Mononuclear cell (primary cell): Measurements from ENCODE around the gene CCR5. TPM values are rescaled to one million over a fixed set of nuclear protein-coding genes. Genes with fewer than 3 reads are reported as not detected.
"Not testable (repeated sequence)": the region's sequence is repeated elsewhere in the genome, so short reads cannot be mapped to it uniquely, and the experiment has no call there.

Experiments used
- H3K27me3 ChIP-seq: 2 replicates; pipeline ENCODE4 v1.6.0; 2011; ENCODE audit warnings: low read length, control low read depth; ENCODE audit not compliant: insufficient read depth
- H3K4me1 ChIP-seq: 2 replicates; pipeline ENCODE4 v1.5.1; 2011; ENCODE audit warnings: mild to moderate bottlenecking, low read length, control low read depth; ENCODE audit not compliant: insufficient read depth
- H3K4me3 ChIP-seq: 2 replicates; pipeline ENCODE4 v1.5.1; 2011; ENCODE audit warnings: mild to moderate bottlenecking, low read length, moderate library complexity
- H3K9me3 ChIP-seq: 2 replicates; pipeline ENCODE4 v1.5.1; 2011; ENCODE audit warnings: low read depth, mild to moderate bottlenecking, control low read depth, low read length
- total RNA-seq: library from RNA; depleted of rRNA; stranded (reverse); fragments of >200 nt; gene quantifications from one replicate; pipeline ENCODE4 v1.2.3, GENCODE V29; 2012

CCR5 gene
- total RNA-seq, 1 donor, result 5.4 TPM

DNA sequence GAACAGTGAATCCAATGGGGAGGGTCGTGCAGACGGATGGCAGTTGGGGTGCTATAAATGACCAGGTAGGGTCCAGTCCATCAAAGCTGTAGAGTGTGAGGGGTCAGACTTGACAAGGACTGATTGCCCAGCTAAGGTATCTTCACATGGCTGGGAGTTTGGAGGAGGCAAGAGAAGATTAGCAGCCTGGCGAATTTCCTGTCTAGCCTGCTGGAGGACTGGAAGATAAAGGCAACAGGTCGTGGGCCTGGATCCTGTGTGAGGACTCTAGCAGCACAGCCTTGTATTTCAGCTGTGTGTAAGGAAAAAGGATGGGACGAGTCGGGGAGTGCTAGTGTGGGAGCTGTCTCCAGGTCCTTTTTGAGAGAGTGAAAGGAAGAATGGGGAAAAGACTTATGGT is 18.6 kb downstream of the CCR5 start:
- H3K27me3 ChIP-seq, result no peaks in the 10 kb centered on the region
- H3K9me3 ChIP-seq, result no peaks in the 10 kb centered on the region
- peaks cover 28% of the 10 kb centered on the region for H3K4me1 ChIP-seq
- no peak overlapping the region for H3K4me3 ChIP-seq

DNA sequence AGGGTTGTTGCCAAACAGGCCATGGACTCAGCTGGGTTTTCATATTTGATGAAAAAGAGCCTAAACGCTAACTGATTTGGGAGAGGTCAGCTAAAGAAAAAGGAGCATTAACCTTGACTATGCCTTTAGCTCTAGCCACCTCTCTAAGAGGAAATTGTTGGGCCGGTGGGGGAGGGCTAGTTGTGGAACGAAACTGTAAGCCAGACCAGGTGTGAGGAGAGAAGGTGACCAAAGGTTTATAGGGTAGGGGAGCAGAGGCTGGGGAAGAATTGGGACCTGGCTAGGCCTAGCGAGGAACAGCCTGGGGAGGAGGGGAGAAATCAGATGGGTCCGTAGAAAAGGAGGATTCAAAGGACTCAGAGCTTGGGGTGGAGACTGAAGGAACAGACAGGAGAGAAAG is 20.8 kb downstream of the CCR5 start:
- H3K4me1 ChIP-seq, result peaks cover 30% of the 10 kb centered on the region
- H3K4me3 ChIP-seq, H3K9me3 ChIP-seq, H3K27me3 ChIP-seq: not testable (repeated sequence)

DNA sequence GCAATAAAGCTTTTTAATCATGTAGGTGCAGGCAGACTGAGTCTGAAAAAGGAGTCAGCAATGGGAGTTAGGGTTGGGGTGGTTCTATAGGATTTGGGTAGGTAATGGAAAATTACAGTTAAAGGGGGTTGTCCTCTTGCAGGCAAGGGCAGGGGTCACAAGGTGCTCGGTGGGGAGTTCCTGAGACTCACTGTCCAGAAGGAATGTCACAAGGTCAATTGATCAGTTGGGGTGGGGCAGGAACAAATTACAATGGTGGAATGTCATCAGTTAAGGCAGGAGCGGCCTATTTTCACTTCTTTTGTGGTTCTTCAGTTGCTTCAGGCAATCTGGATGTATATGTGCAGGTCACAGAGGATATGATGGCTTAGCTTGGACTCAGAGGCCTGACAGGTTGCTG is 22.3 kb downstream of the CCR5 start:
- Histone ChIP-seq H3K4me1 (peaks cover 34% of the 10 kb centered on the region), H3K4me3 (no peak overlapping the region), H3K9me3 (no peaks in the 10 kb centered on the region), H3K27me3 (no peaks in the 10 kb centered on the region)

DNA sequence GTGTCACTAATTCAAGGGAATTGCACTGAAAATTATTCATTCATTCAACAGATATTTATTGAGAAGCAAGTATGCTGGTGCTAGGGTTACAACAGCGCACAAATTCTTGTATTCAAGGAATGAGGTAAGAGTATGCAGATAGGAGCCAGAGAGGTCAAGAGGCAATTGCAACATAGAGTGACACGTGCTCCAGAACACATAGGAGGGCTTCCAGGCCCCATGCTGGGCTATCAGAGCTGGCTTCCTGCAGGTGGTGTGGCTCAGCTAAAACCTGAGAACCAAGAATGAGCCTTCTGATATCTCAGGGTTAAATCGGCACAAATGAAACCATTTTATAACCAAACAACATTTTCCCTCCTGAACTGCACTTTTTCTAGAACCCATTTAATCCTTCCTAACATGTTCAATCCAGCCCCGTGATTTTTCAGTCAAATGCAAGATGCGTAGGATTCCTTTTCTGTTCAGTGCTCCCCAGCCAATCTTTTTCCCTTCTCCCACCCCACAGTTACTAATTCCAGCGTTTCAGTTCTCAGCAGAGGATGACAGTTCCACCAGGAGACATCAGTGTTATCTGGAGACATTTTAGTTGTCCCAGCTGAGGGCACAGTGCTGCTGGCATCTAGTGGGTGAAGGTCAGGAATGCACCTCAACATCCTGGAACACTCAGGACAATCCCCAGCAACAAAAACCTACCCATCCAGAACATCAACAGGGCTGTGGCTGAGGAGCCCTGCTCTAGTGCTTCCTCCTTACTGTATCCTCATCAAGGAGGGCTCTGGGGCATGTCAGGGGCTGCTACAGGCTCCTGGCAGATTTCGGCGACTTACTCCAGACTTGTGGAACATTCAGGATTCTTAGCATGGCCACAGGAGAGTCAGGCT is 23.0 kb downstream of the CCR5 start:
- Histone ChIP-seq H3K27me3 (no peaks in the 10 kb centered on the region), H3K9me3 (no peaks in the 10 kb centered on the region), H3K4me1 (peaks cover 34% of the 10 kb centered on the region), H3K4me3 (no peak overlapping the region)

DNA sequence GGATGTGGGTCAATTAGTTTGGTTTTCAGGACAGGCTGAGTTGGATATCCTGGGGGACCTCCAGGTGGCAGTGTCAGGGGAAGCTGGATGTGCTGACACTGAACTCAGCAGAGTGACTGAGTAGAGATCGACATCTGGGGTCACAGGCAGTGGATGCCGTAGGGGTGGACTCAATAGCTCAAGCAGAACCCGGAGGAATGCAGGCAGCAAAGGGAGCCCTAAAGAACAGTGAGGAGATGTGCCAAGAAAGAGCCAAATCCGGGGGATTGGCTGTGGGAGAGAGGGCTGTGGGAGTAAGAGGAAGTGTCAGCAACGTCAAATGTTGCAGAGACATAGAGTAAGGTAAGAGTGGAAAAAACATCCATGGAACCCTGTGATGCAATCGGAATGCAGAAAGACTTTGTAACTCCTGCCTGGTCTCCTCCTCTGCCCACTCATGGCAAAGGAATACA is 24.5 kb downstream of the CCR5 start:
- H3K4me1 ChIP-seq, result peaks cover 44% of the 10 kb centered on the region
- no peak overlapping the region for H3K4me3 ChIP-seq
- H3K27me3 ChIP-seq, result no peaks in the 10 kb centered on the region
- no peaks in the 10 kb centered on the region for H3K9me3 ChIP-seq

DNA sequence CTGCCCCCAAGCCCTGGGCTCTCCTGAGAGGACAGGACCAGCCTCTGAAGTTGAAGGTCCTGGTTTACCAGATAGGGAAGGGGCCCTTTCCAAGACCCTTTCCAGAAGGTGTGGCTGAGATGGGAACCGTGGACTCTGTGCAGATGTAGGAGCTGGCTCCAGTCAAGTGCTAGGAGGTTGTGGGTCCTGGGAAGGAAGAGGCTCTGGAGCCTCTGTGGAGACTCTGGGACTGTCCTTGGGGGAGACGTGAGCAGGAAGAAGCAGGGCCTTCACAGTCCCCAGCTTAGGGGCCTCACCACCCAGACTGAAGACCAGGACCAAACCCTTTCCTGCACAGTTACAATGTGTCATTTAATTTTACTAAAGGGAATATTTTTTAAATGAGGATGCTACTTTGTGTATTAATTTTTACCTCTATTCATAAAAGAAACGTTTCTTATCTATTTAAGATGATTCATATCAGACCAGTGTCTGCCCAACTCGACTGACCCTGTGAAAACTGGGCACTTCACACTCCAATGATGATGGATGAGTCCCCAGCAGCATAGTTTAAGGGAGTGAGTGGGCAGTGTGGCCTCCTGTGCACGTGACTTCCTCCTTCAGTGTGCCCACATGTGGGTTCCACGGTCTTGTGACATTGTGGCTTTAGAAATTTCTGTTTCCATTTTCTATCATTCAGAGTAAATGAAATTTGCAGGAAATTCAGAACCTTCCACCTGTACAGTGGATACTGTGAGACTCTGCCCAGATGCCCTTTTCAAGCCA is 25.2 kb downstream of the CCR5 start:
- H3K27me3 ChIP-seq, result no peaks in the 10 kb centered on the region
- H3K4me1 ChIP-seq, result peaks cover 44% of the 10 kb centered on the region
- H3K9me3 ChIP-seq, result no peaks in the 10 kb centered on the region
- H3K4me3 ChIP-seq, result no peak overlapping the region

DNA sequence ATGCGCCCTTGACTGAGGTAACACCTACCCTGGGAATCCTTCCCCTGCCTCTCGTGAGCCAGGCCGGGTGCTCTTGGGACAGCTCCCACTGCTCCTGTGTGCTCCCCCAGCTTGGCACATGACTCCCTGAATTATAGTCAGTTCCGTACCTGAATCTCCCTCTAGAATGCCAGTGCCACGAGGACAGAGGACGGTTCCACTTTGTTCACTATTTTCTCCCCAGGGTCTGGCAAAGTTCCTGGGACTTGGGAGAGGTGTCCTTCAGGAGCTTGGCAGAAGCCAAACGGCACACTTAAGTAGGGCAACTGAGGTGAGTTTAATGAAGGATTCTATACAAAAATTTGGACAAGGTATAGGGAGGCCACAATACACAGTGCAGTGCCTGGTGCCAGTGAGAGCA is 26.4 kb downstream of the CCR5 start:
- Histone ChIP-seq H3K4me3 (no peak overlapping the region), H3K9me3 (no peaks in the 10 kb centered on the region), H3K27me3 (no peaks in the 10 kb centered on the region), H3K4me1 (peaks cover 44% of the 10 kb centered on the region)

DNA sequence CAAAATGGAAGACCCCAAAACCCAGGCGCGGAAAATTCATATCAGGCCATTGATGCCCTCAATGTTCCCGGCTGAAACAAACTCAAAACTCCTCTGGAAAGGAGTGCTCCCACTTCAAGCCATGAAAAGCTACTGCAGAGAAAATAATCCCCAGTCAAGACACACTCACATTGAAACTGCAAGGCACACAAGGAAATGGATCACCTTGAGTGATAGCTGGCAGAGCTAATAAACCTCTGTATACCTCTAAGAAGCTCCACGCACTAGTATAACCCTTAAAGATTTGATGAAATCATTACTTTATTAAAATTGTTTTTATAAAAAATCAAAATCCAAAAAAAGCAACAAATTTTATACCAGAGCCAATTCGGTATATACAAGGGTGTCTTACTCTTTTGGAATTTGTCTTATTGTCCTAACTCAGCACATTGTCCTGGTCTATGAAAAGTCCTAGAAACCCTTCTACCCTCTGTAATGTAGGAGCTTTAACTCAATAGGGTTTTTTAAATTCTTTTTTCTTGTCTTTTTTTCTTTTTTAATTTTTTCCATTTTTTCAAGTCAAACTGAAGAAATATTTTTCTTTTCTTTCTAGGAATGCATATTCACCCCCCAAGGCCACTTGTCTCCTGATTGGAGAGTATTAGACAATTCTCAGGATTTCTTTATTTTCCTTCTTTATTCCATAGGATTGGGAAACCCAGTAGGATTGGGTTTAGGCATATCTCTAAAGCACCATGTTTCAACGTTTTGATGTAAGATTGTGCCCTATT is 27.6 kb downstream of the CCR5 start:
- Histone ChIP-seq H3K4me3 (no peak overlapping the region), H3K27me3 (no peaks in the 10 kb centered on the region), H3K4me1 (peaks cover 39% of the 10 kb centered on the region), H3K9me3 (no peaks in the 10 kb centered on the region)

DNA sequence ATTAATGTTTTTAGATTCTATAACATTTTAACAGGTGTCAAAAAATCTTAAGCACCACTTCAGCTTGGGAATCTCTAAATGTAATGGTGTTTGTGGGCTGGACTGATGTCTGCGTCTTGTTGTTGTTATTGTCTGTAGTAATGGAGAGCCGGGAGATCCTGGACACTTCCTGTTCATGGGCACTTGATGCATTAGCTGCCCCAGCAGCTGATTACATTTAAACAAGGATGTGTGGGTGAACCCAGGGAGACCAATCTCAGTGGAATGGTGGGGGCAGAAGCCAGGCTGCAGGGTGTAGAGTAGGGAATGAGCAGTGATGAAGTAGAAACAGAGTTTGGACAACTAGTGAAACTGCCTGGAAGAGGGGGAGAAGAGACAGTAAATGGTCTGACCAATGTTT is 28.4 kb downstream of the CCR5 start:
- Histone ChIP-seq H3K27me3 (no peaks in the 10 kb centered on the region), H3K4me3 (no peak overlapping the region)

DNA sequence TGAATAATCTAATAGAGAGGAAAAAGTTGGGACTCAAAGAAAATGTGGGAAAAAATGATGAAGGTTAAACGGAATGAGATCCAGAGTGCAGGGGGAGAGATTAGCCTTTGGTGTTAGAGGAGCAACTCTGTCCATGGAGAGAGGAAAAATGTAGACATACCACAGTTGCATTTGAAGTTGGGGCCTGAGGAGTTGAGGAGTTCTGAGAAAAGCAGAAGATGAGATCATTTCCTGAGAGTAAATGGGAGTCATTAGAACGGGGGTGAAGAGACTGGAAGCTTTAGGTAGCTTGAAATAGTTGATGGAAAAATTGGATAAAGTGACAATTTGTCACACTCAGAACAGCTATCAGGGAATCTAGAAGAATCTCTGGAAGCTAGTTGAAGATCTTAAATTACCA is 28.8 kb downstream of the CCR5 start:
- H3K4me1 ChIP-seq, result peaks cover 33% of the 10 kb centered on the region

More for the DNA sequence above, 28.4 kb downstream of the CCR5 start:
- H3K9me3 ChIP-seq, result no peaks in the 10 kb centered on the region
- H3K4me1 ChIP-seq, result peaks cover 32% of the 10 kb centered on the region

DNA sequence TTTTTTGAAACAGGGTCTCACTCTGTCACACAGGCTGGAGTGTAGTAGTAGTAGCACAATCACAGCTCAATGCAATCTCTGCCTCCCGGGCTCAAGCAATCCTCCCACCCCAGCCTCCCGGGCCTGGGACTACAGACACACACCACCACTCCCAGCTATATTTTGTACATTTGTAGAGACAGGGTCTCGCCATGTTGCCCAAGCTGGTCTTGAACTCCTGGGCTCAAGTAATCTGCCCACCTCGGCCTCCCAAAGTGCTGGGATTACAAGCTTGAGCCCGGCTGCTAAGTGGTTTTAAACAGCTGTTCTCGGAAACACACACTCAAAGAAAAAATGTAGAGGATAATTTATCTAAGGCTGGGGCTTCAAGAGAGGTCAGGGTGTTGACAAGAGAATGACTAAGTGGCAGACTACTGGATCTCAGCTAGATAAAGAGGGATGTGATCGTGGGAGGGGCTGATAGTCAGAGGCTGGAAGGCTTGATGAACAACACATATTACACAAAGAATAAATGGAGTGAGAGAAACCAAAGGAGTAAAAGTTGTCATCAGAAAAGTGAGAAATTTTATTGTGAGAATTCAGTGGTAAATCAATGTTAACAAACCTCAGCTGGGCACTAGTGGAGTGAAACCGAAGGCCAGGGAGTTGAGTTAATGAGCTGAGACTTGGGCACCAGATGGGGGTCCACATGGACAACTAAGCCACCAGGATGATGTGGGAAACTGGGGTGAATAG is 29.4 kb downstream of the CCR5 start:
- Histone ChIP-seq H3K9me3 (no peaks in the 10 kb centered on the region), H3K4me3 (no peak overlapping the region), H3K4me1 (peaks cover 35% of the 10 kb centered on the region), H3K27me3 (no peaks in the 10 kb centered on the region)

More for the DNA sequence above, 28.8 kb downstream of the CCR5 start:
- H3K9me3 ChIP-seq, result no peaks in the 10 kb centered on the region
- H3K4me3 ChIP-seq, result no peak overlapping the region
- no peaks in the 10 kb centered on the region for H3K27me3 ChIP-seq

DNA sequence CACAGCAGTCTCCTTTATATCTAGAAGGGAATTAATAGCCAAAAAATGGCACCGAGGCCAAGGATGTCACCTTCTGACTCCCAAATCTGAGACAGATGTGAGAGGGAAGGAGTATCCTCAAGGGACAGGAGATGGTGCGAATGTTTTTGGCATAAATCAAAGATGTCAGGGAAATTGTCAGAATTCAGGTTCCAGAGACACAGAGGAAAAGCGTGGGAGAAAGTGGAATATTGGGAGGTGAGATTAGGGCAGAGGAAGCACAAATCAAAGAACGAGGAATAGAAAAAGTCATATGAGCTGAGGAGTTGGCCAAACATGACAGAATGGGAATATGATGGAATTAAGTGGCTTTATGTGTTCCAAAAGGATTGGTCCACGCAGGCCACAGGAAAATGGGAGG is 30.1 kb downstream of the CCR5 start:
- Histone ChIP-seq H3K27me3 (no peaks in the 10 kb centered on the region), H3K9me3 (no peaks in the 10 kb centered on the region), H3K4me3 (no peak overlapping the region), H3K4me1 (peaks cover 35% of the 10 kb centered on the region)

DNA sequence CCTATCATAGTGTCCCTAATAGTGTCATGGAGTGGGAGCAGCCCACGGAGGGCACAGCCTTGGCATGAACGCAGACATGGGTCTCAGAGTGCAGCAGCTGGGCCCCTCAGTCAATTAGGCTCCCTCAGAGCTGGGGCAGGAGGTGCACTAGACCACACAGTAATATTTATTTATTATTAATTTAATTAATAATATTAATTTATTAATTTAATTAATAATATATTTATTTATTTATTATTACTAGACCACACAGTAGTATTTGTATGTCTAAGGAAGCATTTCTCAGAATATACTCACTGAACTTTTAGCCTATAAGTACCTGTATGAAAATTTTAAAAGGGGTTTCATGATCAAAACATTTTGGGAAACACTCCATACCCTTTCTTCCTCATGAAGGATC is 30.8 kb downstream of the CCR5 start:
- no peak overlapping the region for H3K4me3 ChIP-seq
- peaks cover 35% of the 10 kb centered on the region for H3K4me1 ChIP-seq
- H3K9me3 ChIP-seq, result no peaks in the 10 kb centered on the region
- H3K27me3 ChIP-seq, result no peaks in the 10 kb centered on the region

DNA sequence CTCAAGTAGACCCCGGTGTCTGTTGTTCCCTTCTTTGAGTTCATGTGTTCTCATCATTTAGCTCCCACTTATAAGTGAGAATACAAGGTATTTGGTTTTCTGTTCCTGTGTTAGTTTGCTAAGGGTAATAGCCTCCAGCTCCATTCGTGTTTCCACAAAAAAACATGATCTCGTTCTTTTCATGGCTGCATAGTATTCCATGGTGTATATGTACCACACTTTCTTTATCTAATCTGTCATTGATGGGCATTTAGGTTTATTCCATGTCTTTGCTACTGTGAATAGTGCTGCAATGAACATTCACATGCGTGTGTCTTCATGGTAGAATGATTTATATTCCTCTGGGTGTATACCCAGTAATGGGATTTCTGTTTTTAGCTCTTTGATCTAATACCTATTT is 32.2 kb downstream of the CCR5 start:
- peaks cover 44% of the 10 kb centered on the region for H3K4me1 ChIP-seq
- H3K4me3 ChIP-seq, H3K9me3 ChIP-seq, H3K27me3 ChIP-seq: not testable (repeated sequence)
